HepG2 (cell line): ENCODE data around the gene PIEZO2. TPM values are rescaled to one million over a fixed set of nuclear protein-coding genes. Genes with fewer than 3 reads are reported as not detected.

Experiments
- ARNT ChIP-seq: fragments of 450-650 bp; IDR thresholded peaks from 2 replicates; pipeline ENCODE4 v1.6.1; 2017
- ATF7-NPFF ChIP-seq: sonication (generic); formaldehyde crosslinking; IDR thresholded peaks from 2 replicates; pipeline ENCODE4 v1.8.1; 2023; ENCODE audit warnings: mild to moderate bottlenecking, low read depth, missing genetic modification reagents, moderate library complexity
- CBX5 ChIP-seq: sonication (generic); formaldehyde crosslinking; IDR thresholded peaks from 2 replicates; pipeline ENCODE4 v1.4.0; 2020; ENCODE audit warnings: missing genetic modification reagents, borderline replicate concordance
- FOXK2 ChIP-seq: fragments of 450-650 bp; IDR thresholded peaks from 2 replicates; pipeline ENCODE4 v1.6.1; 2016
- GATAD1 ChIP-seq: IDR thresholded peaks from 2 replicates; pipeline ENCODE4 v1.6.1; 2016; ENCODE audit warnings: missing genetic modification reagents, missing compliant biosample characterization
- KDM6A ChIP-seq: IDR thresholded peaks from 2 replicates; pipeline ENCODE4 v1.6.1; 2016; ENCODE audit warnings: low read depth
- NFE2L1 ChIP-seq: sonication (generic); formaldehyde crosslinking; IDR thresholded peaks from 2 replicates; pipeline ENCODE4 v1.4.0; 2020; ENCODE audit warnings: missing genetic modification reagents, mild to moderate bottlenecking, borderline replicate concordance
- PRPF4 ChIP-seq: fragments of 200-400 bp; formaldehyde crosslinking; IDR thresholded peaks from 2 replicates; pipeline ENCODE4 v1.6.1; 2016; ENCODE audit warnings: low read length, low read depth; ENCODE audit not compliant: poor library complexity, severe bottlenecking
- RELA ChIP-seq: sonication (generic); formaldehyde crosslinking; IDR thresholded peaks from 2 replicates; pipeline ENCODE4 v1.4.0; 2020; ENCODE audit warnings: missing genetic modification reagents
- SPEN ChIP-seq: sonication (generic); formaldehyde crosslinking; IDR thresholded peaks from 2 replicates; pipeline ENCODE4 v1.5.1; 2020; ENCODE audit warnings: low read depth, mild to moderate bottlenecking, missing genetic modification reagents
- ZBTB3 ChIP-seq: sonication (generic); formaldehyde crosslinking; IDR thresholded peaks from 2 replicates; pipeline ENCODE4 v1.4.0; 2020; ENCODE audit warnings: low read depth, mild to moderate bottlenecking, moderate library complexity, missing genetic modification reagents, borderline replicate concordance
- ZBTB7B ChIP-seq: sonication (generic); formaldehyde crosslinking; IDR thresholded peaks from 2 replicates; pipeline ENCODE4 v1.4.0; 2020; ENCODE audit warnings: missing genetic modification reagents
- ZNF124 ChIP-seq: sonication (generic); formaldehyde crosslinking; IDR thresholded peaks from 2 replicates; pipeline ENCODE4 v1.4.0; 2020; ENCODE audit warnings: missing genetic modification reagents
- ZNF337 ChIP-seq: sonication (generic); formaldehyde crosslinking; IDR thresholded peaks from 2 replicates; pipeline ENCODE4 v1.5.1; 2020; ENCODE audit warnings: missing genetic modification reagents, low read depth, mild to moderate bottlenecking, borderline replicate concordance
- ZNF589 ChIP-seq: sonication (generic); formaldehyde crosslinking; conservative IDR thresholded peaks from 2 replicates; pipeline ENCODE4 v1.8.0; 2022; ENCODE audit warnings: mild to moderate bottlenecking, moderate library complexity, missing genetic modification reagents
- ZNF644 ChIP-seq: IDR thresholded peaks from 2 replicates; pipeline ENCODE4 v1.6.1; 2016; ENCODE audit warnings: low read depth
- ZNF674 ChIP-seq: sonication (generic); formaldehyde crosslinking; IDR thresholded peaks from 2 replicates; pipeline ENCODE4 v1.5.0; 2020; ENCODE audit warnings: low read depth, mild to moderate bottlenecking, missing genetic modification reagents
- ZNF713 ChIP-seq: sonication (generic); formaldehyde crosslinking; IDR thresholded peaks from 2 replicates; pipeline ENCODE4 v1.4.0; 2020; ENCODE audit warnings: mild to moderate bottlenecking, missing genetic modification reagents
- polyA plus RNA-seq, 8 experiments: library from polyadenylated mRNA; depleted of rRNA in 3 of 8; stranded (reverse) in 7 of 8; unstranded in 1 of 8; fragments of >200 nt; fragmentation: Illumina TruSeq in 4 of 8; extraction: Trizol in 4 of 8; gene quantifications; 2 replicates each; pipeline versions ENCODE4 v1.2.1 to v1.2.3, GENCODE V29; 2011 to 2016; ENCODE audit warnings: low read depth in 4 of 8, missing spikeins in 1 of 8, mixed read lengths in 1 of 8; ENCODE audit not compliant: insufficient read depth in 1 of 8
- total RNA-seq, 5 experiments: library from RNA; depleted of rRNA; stranded (reverse); fragments of >200 nt; fragmentation: Illumina TruSeq; extraction: Trizol; gene quantifications; 2 replicates each; pipeline ENCODE4 v1.2.3, GENCODE V29; 2016; ENCODE audit warnings: low read depth in 1 of 5
- TF ChIP-seq, protein P1 (sequence below): sonication (generic); formaldehyde crosslinking; IDR thresholded peaks from 2 replicates; pipeline ENCODE4 v1.5.0; 2020; ENCODE audit warnings: missing genetic modification reagents
- TF ChIP-seq, protein P2 (sequence below): sonication (generic); formaldehyde crosslinking; IDR thresholded peaks from 2 replicates; pipeline ENCODE4 v1.4.0; 2020; ENCODE audit warnings: missing genetic modification reagents
- TF ChIP-seq, protein P3 (sequence below): IDR thresholded peaks from 2 replicates; pipeline ENCODE4 v1.6.1; 2016; ENCODE audit warnings: missing compliant biosample characterization, missing genetic modification reagents, borderline replicate concordance
- TF ChIP-seq, protein P4 (sequence below): sonication (generic); formaldehyde crosslinking; IDR thresholded peaks from 2 replicates; pipeline ENCODE4 v1.8.0; 2022; ENCODE audit warnings: missing genetic modification reagents, mild to moderate bottlenecking, moderate library complexity, borderline replicate concordance
- TF ChIP-seq, protein P5 (sequence below): IDR thresholded peaks from 2 replicates; pipeline ENCODE4 v1.6.1; 2016; ENCODE audit warnings: missing genetic modification reagents, missing compliant biosample characterization
- TF ChIP-seq, protein P6 (sequence below), 2 experiments: sonication (generic) in 1 of 2; formaldehyde crosslinking in 1 of 2; IDR thresholded peaks; 2 replicates each; pipeline versions ENCODE4 v1.4.0 to v1.6.1; 2018 to 2020; ENCODE audit warnings: missing genetic modification reagents in 2 of 2, borderline replicate concordance in 1 of 2, low read depth in 1 of 2, mild to moderate bottlenecking in 1 of 2, missing biosample characterization in 1 of 2

The PIEZO2 gene
- total and polyA plus RNA-seq, 2 of the 13 experiments (the other 11 are each of a cell fraction or from before 2014, with no cell fraction given) = 15.2 to 27.2 TPM

DNA sequence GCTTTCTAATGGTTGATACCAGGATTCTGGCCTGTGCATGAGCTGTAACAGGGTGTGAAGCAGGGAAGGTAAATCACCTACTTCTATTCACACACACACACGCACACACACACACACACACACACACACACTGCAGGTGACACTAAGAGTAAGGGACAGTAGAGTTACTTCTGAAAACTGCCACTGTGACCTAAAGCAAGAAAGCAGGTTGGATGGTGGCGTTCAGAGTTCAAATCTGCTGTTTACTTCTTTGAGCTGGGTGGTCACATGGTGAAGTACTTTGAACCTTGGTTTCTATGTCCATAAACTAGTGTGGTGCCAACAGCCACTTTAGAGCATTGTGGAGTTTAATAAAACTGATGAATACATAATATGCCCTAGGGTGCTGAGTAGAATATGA, 248.0 kb downstream of the PIEZO2 start (continued):
- TF ChIP-seq NFE2L1 = no peak
- TF ChIP-seq ZBTB3 (CRISPR knock-in tag) = no peak
- TF ChIP-seq ZNF644 = peak; percentile 64; the same call in 1 of the 2 replicates
- TF ChIP-seq SPEN (CRISPR knock-in tag) = no peak
- TF ChIP-seq RELA (CRISPR knock-in tag) = no peak
- TF ChIP-seq ZNF124 (CRISPR knock-in tag) = no peak
- no peak for TF ChIP-seq ATF7-NPFF (CRISPR knock-in tag)
- TF ChIP-seq, protein P1, sequence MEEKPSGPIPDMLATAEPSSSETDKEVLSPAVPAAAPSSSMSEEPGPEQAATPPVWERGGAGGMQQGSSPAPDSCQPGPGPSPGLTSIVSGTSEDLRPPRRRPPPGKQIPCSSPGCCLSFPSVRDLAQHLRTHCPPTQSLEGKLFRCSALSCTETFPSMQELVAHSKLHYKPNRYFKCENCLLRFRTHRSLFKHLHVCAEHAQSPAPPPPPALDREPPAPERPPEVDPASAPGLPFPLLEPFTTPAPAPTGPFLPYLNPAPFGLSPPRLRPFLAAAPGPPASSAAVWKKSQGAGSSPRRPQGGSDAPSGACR (CRISPR knock-in tag) = no peak
- TF ChIP-seq ARNT = no peak
- no peak for TF ChIP-seq ZNF713 (CRISPR knock-in tag)
- TF ChIP-seq, protein P2, sequence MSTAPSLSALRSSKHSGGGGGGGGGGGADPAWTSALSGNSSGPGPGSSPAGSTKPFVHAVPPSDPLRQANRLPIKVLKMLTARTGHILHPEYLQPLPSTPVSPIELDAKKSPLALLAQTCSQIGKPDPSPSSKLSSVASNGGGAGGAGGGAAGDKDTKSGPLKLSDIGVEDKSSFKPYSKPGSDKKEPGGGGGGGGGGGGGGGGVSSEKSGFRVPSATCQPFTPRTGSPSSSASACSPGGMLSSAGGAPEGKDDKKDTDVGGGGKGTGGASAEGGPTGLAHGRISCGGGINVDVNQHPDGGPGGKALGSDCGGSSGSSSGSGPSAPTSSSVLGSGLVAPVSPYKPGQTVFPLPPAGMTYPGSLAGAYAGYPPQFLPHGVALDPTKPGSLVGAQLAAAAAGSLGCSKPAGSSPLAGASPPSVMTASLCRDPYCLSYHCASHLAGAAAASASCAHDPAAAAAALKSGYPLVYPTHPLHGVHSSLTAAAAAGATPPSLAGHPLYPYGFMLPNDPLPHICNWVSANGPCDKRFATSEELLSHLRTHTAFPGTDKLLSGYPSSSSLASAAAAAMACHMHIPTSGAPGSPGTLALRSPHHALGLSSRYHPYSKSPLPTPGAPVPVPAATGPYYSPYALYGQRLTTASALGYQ = no peak
- 0 out of 2 replicates have a peak, but pooled peaks have one; percentile 66 for TF ChIP-seq KDM6A (CRISPR knock-in tag)
- no peak for TF ChIP-seq ZBTB7B (CRISPR knock-in tag)
- TF ChIP-seq GATAD1 (CRISPR knock-in tag) = no peak
- TF ChIP-seq, protein P3, sequence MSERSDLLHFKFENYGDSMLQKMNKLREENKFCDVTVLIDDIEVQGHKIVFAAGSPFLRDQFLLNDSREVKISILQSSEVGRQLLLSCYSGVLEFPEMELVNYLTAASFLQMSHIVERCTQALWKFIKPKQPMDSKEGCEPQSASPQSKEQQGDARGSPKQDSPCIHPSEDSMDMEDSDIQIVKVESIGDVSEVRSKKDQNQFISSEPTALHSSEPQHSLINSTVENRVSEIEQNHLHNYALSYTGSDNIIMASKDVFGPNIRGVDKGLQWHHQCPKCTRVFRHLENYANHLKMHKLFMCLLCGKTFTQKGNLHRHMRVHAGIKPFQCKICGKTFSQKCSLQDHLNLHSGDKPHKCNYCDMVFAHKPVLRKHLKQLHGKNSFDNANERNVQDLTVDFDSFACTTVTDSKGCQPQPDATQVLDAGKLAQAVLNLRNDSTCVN (CRISPR knock-in tag) = no peak
- TF ChIP-seq ZNF674 (CRISPR knock-in tag) = no peak
- no peak for TF ChIP-seq ZNF337 (CRISPR knock-in tag)
- TF ChIP-seq FOXK2 = peak; percentile 70
- TF ChIP-seq, protein P4, sequence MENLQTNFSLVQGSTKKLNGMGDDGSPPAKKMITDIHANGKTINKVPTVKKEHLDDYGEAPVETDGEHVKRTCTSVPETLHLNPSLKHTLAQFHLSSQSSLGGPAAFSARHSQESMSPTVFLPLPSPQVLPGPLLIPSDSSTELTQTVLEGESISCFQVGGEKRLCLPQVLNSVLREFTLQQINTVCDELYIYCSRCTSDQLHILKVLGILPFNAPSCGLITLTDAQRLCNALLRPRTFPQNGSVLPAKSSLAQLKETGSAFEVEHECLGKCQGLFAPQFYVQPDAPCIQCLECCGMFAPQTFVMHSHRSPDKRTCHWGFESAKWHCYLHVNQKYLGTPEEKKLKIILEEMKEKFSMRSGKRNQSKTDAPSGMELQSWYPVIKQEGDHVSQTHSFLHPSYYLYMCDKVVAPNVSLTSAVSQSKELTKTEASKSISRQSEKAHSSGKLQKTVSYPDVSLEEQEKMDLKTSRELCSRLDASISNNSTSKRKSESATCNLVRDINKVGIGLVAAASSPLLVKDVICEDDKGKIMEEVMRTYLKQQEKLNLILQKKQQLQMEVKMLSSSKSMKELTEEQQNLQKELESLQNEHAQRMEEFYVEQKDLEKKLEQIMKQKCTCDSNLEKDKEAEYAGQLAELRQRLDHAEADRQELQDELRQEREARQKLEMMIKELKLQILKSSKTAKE (CRISPR knock-in tag) = no peak
- no peak for TF ChIP-seq ZNF589
- TF ChIP-seq PRPF4 = no peak
- TF ChIP-seq CBX5 (CRISPR knock-in tag) = no peak
- TF ChIP-seq, protein P5, sequence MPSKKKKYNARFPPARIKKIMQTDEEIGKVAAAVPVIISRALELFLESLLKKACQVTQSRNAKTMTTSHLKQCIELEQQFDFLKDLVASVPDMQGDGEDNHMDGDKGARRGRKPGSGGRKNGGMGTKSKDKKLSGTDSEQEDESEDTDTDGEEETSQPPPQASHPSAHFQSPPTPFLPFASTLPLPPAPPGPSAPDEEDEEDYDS (CRISPR knock-in tag) = no peak
- TF ChIP-seq, protein P6, sequence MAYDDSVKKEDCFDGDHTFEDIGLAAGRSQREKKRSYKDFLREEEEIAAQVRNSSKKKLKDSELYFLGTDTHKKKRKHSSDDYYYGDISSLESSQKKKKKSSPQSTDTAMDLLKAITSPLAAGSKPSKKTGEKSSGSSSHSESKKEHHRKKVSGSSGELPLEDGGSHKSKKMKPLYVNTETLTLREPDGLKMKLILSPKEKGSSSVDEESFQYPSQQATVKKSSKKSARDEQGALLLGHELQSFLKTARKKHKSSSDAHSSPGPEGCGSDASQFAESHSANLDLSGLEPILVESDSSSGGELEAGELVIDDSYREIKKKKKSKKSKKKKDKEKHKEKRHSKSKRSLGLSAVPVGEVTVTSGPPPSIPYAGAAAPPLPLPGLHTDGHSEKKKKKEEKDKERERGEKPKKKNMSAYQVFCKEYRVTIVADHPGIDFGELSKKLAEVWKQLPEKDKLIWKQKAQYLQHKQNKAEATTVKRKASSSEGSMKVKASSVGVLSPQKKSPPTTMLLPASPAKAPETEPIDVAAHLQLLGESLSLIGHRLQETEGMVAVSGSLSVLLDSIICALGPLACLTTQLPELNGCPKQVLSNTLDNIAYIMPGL (CRISPR knock-in tag; IDR thresholded peaks at IDR 0.05; ENCODE audit: borderline replicate concordance in 1 of 2, low read depth in 1 of 2) = 0 out of 4 replicates have a peak, but pooled peaks have one; percentile 19 to 37
